GM18870 (cell line): ENCODE results near the gene RTN4.

Source experiments
- ATAC-seq: cut with Tn5 transposase; IDR thresholded peaks from one replicate; pipeline ENCODE4 v1.9.1; 2021; ENCODE audit warnings: moderate library complexity; ENCODE audit not compliant: unreplicated experiment

The RTN4 gene

DNA sequence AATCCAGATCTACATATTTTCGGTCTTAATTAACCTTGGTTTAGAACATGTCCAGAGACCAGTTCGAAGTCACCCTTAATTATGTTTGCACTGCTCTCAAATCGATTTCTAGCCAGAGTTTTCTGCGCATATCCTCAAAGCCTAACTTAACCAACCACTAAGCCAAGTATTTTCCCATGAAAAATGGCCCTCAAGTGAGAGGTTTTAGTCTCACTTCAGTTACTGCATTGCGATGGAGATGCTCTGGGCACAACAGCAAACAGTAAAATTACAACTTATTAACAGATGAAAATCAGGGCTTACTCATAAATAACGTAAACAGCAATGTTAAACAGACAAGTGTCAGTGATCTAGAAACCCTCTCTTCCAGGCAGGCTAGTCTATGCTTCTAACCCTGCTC lies 4.5 kb downstream of the RTN4 start:
- ATAC-seq, result no peak

DNA sequence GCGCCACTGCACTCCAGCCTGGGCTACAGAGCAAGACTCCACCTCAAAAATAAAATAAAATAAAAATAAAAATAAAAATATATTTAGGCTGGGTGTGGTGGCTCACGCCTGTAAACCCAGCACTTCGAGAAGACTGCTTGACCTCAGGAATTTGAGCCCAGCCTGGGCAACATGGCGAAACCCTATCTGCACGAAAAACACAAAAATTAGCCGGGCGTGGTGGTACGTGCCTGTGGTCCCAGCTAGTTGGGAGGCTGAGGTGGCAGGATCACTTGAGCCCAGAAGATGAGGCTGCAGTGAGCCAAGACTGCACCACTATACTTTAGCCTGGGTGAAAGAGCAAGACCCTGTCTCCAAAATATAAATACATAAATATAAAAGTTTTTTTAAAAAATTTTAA lies 6.4 kb downstream of the RTN4 start:
- ATAC-seq, result no peak

DNA sequence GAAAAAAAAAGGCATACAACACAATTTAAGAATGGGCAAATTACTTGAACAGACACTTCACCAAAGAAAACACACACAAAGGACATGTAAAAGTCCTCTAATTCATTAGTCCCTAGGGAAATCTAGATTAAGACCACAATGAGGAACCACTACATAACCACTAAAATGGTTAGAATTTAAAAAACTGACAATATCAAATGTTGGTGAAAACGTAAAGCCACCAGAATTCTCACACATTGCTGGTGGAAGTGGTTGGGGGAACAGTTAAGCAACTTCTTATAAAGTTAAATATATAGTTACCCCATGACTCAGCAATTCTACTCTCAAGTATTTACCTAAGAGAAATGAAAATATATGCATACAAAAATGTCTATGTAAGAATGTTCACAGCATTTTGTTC lies 11.8 kb downstream of the RTN4 start:
- ATAC-seq, result no peak

DNA sequence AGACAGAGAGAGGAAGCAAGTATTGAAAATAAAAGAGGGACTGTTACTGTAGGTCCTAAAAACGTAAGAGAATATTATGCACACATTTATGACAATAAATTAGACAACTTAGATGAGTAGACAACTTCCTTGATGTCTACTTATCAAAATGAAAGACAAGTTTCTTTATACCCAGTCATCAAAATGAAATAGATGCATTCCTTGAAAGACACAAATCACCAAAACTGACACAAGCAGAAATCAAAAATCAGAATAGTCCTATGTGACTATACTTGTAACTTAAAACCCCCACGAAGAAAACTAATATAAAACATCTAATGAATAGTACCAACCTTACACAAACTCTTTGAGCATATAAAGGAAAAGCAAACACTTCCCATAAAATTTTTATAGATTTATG lies 14.5 kb downstream of the RTN4 start:
- ATAC-seq, result no peak

DNA sequence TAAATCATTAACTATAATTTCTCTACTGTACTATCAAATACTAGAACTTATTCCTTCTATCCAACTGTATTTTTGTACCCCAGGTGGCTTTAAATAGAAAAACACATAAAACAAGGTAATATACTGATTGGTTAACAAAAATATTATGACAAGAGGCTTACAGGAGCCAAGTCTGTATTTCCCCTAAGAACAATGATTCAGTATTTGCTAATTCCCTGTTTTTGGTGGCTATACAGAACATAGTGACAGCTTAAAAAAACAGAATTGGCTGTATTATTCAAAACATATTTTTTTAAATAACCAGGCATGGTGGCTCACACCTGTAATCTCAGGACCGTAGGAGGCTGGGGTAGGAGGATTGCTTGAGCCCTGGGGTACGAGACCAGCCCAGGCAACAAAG lies 16.3 kb downstream of the RTN4 start:
- ATAC-seq, result no peak

DNA sequence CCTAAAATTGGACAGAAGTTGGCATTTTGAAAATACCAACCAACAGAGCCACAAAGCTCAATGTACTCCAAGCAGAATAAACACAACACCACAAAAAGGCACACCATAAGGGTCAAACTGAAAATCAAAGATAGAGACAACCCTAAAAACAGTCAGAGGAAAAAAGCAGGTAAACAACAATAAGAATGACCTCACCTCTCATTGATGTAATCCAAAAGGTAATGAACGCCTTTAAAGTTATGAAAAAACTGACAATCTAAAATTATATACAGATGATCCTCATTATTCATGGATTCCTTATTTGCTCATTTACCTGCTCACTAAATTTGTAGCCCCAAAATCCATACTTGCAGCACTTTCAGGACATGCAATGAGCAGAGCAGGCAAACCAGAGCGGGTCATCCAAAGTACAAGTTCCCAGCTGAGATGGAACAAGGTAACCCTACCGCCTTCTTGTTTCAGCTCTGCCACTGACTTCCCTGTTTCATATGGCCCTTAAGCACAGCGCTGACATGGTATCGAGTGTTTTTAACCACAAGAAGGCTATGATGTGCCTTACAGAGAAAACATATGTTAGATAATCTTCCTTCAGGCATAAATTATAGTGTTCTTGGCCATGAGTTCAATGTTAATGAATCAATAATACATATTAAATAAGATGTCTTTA lies 17.0 kb downstream of the RTN4 start:
- peak; percentile 85 for ATAC-seq

DNA sequence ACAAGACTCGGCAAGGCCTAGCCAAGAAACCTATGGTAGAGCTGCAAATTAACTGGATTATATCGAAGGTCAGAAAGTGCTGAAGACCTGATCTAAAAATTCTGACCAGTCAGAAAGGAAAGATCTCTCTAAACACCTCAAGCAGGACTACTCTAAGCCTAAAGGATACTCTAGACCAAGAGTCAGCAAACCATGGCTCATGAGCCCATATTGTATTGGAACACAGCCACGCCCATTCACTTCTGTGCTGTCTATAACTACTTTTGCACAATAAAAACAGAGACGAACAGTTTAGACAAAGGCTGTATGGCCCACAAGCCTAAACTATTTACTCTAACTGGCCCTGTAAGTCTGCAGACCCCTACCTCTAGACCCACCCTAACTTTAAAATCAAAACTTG lies 18.7 kb downstream of the RTN4 start:
- ATAC-seq, result no peak

DNA sequence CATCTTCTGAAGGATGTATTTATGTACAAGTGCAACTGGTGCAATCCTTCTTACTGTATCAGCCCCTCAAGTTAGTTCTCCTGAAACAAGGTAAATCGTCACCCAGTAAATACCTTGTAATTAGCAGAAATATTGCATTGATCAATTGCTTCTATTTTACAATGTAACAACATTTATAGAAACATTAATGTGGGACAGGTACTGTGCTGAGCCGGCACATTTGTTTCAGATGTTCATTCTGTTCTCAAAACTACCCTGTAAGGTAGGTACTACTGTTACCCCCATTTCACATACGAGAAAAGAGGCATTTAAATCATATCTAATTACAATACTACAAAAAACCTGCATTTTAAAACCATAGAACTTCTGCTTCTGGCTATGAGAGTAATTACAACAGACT lies 19.5 kb downstream of the RTN4 start:
- ATAC-seq, result no peak

DNA sequence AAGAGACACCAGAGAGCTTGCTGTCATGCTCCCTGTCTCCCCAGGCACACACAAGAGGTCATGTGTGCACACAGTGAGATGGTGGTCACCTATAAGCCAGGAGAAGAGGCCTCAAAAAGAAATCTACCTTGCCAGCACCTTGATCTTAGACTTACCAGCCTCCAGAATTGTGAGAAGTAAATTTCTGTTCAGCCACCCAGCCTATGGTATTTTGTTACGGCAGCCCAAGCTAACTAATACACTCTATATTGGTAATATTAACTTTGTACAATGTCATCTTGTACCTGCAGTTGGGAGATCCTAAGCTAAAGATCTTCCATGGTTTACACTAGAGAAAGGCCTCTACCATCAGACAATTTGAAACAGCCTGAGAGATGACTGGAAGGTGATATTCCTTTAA lies 21.2 kb downstream of the RTN4 start:
- no peak for ATAC-seq

DNA sequence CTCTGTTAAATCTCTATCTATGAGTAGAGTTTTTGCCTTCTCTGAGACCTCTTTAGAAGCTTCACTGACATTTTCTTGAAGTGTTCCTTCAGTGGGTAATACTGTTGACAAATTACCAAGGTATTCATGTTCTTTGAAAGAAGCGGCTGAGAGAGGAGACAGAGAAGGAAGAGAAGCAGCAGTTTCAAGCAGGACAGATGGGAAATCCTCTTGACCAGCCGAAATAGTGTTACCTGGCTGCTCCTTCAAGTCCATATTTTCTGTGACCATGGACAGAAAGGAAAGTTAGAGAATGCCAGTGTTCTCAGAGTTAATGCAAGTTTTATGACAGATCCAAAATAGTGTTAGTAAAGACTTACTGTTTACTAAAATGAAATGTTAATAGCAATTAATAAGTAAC lies 23.0 kb downstream of the RTN4 start:
- ATAC-seq, result no peak

DNA sequence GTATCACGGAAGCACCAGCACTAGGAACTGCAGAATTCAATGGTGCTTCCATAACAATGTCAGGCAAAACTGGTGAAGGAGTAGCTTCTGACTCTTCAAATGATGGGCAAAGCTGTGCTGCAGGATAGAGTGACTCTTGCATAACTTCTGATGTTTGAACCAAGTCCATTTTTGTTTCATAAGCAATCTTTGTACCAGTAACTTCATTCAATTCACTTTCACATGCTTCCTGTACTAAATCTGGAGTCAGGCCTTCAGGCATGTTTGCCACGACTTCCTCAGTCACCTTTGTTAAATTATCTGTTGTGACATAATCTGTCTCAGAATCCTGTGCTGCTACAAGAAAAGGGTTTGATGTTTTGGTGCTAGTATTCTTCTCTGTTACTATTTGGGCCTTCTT lies 24.0 kb downstream of the RTN4 start:
- no peak for ATAC-seq

DNA sequence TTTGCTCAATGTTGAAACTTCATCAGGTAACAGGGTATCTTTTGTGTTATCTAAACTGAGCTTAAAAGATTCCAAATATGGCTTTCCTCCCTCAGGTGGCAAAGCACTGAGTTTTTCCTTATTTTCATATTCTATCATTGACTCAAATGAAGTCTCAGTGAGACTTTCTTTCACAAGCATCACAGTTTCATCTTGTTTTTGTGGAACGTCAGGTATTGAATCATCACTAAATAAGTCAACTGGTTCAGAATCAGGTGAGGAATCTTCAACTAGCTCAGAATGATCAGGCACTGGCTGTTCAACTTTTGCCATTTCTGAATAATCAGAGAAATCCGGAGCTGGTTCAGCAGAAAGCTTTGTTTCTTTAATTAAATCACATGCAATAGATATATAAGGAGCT lies 24.6 kb downstream of the RTN4 start:
- ATAC-seq, result no peak

DNA sequence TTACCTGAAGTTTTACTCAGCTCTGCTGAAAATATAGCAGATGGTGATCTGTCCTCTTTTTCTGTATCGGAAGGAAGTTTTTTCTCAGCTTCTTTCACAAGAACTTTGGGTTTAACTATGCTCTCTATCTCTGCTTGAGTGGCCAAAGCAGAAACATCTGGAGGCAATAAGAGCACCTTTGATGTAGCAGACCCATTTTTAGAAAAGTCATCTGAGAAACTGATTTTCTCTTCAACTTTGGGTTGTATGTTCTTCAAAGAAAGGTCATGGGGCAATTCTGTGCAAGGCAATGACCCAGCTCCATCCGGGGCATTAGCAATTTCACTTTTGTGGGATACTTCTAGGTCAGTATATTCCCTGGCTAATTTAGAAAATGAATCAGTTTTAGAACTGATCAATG lies 25.2 kb downstream of the RTN4 start:
- ATAC-seq, result no peak

DNA sequence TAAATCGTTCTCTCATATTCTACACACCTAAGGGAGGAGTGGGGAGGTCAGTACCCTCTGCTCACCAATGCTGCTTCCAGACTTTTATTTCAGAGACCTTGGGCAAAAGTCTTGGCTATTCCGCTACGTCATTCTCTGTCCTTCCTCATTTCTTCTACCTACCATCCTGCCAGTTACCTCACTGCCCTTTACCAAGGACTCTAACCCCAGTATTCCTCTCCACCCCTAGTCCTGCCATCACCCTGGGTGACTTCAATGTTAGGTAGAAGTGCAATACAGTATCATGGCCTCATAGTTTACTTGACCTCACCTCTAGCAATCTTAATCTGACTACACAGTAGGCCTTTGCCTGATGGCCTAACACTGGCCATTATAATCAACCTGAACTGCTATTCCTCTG lies 27.8 kb downstream of the RTN4 start:
- ATAC-seq, result no peak

DNA sequence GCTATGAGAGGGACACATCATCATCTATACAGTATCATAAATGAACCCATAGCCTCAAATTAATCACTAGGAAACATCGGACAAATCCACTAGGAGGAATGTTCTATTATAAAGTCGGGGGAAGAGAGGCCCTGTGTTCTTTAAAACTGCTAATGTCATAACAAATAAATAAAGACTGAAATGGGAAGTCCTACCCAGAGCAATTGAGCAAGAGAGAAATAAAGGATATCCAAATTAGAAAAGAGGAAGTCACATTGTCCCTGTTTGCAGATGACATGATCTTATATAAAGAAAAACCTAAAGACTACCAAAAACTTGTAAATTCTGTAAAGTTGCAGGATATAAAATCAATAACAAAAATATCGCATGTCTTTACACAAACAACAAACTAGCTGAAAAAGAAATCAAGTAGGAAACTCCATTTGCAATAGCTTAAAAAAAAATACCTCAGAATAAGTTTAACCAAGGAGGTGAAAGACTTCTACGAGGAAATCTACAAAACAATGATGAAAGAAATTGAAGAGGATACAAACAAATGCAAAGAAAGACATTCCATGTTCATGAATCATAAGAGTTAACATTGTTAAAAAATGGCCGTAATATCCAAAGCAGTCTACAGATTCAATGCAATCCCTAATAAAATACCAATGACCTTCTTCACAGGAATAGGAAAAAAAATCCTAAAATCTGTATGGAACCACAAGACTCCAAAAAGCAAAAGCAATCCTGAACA lies 30.6 kb downstream of the RTN4 start:
- ATAC-seq, result no peak

DNA sequence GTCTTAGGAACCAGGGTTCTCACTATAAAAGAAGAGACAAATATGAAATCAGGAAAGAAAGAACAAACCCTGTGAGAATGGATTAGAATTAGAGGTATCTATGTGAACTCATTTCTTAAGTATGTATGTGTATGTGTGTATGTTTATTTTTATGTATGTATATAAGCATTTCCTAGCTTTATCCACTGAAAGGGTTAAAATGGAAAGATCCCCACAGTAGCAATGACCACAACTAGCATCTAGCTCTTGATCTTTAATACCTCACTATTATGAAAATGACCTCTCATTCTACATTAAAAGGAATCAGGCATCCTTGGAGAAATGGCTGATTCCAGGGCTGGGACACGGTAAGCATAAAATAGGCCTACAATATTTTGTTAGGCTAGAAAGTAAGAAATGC lies 31.6 kb downstream of the RTN4 start:
- no peak for ATAC-seq

DNA sequence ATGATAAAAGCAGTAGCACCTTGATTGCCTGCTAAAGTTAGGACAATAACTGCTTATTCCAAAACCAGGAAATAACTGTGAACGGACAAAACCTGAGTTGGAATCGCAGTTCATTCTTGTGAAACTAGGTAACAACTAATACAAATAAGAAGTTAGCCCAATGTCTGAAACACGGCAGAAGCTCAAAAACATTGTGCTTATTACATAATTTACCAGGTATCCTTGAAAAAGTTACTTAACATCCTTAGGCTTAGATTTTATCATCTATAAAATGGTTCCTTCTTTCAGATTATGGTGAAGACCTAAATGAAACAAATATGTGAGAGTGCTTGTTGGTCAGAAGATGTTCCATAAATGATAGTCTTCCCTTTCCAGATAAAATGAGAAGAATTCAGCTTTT lies 32.4 kb downstream of the RTN4 start:
- no peak for ATAC-seq

DNA sequence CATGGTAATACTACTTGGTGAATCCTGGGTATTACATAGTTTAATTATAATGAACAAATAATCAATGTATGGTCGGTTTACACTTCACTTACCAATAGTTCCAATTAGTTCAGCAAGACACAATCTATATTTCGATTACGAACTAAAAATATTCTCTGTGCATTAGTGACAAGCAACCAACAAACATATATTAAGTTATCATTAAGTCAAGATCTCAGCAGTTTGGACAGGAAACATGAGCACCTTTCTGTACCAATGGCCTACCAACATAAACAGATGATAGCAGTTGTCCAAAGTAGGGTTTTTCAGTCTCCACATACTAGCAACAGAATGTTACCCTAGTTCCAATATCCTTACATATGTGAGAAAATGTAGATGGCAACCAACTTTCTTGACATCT lies 32.8 kb downstream of the RTN4 start:
- no peak for ATAC-seq

DNA sequence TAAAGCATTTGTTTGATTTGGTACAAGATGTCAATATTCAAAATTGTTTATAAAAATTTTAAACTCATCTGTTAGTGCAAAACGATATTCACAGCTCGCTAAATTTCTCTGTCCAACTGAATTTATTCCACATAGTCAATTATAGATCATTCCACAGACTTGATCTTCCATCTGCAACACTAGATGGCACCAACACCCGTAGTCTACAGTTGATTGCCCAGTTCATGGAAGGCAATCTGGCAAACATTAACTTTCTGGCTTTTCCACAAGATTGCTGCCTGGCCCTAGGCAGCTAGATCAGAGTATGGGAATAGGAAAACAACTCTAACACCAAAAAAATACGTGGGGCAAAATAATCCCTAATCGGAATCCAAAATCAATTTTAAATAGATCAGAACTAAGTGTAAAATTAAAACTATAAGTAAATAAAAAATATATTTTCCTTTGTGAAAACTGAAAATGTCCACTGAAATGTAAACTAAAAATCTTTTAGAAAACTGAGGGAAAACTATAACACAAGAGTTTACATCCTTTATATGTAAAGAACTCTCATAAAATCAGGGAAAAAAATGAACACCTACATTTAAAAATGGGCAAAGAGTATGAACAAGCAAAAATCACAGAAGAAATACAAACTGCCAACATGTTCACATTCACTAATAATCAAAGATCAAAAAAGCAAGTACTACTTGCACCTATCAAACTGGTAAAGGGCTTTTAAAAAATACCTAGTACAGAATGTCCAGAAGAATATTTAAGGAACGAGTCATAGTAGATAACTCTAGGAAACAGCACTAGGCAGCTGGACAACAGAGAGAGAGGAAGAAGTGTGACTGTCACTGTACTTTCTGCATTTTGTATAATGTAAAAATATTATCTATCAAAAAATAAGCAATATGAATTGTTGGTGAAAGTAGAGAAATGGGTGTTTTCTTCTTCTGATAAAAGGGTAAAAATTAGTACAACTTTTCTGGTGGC lies 35.0 kb downstream of the RTN4 start:
- ATAC-seq, result no peak

DNA sequence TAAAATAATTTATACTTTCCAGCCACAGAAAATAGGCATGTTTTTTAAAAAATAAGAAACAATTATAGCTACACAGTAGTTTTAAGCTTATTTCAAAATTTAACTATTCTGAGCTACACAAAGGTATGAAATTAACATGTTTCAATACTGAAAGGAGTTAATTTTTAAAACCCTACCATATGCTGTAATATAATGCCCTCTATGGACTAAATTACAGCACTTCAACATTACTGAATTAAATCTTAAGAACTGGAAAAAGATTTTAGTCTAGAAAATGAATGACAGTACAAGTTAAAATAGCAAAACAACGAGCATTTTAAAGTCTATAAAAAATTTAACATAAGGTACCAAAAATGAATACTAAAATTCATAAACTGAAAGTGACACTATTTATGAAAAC lies 36.3 kb downstream of the RTN4 start:
- no peak for ATAC-seq

DNA sequence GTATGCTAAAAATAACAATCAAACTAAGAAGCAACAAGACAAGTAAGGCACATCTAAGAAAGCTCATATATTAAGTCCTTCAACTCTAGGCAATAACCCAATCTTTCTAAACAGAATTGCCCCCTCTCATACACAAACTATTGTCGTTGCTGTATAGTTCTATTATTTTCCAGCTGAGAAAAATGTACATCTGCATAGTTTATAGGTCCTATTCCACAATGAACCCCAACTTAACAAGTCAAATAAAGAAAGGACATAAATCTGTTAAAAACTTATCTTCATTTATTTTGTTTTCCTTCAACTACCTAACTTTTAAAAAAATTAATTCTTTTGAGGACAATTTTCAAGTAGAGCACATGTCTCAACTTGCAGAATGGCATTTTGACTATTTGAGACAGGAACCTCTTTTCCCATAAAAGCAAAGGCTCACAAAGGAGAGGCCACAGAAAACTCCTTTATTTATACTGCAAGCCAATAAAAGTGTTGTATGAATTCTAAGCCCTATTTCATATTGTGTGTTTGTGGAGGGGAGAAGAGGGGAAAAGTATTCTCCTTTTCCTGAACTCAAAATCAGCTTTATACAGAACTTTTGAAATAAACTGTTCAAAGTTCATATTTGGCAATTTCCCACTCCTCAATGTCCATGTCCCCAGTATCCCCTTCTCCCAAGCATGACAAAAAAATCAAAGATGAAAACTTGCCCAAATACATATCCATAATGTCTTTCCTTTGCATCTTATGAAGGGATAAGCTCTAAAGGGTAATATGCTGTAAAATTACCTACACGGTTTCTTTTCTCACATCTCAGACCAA lies 37.4 kb downstream of the RTN4 start:
- no peak for ATAC-seq
